Adrenal gland (tissue), 12 donors: ENCODE measurements around the gene SPTBN4. TPM values are rescaled to one million over a fixed set of nuclear protein-coding genes. Genes with fewer than 3 reads are reported as not detected.

Source experiments
- DNase-seq, 7 donors: peaks; one replicate each; pipeline ENCODE4 v3.0.0-alpha.2; 2019 to 2020
- H3K27ac ChIP-seq, 5 donors: fragments of 200-600 bp; sonication (generic) in 4 of 5; 1 replicate in 3 of 5; 2 replicates in 2 of 5; pipeline versions ENCODE4 v1.5.1 to v1.8.0; 2016 to 2020; ENCODE audit warnings: mild to moderate bottlenecking in 1 of 5
- H3K27me3 ChIP-seq: fragments of 200-600 bp; 2 replicates; pipeline ENCODE4 v1.8.0; 2021
- H3K36me3 ChIP-seq, 2 donors: fragments of 200-600 bp; replicated peaks in 1 of 2; 1 replicate in 1 of 2; 2 replicates in 1 of 2; pipeline versions ENCODE4 v1.5.1 to v1.8.0; 2018 to 2022
- H3K4me1 ChIP-seq, 2 donors: fragments of 200-600 bp; replicated peaks in 1 of 2; 1 replicate in 1 of 2; 2 replicates in 1 of 2; pipeline versions ENCODE4 v1.5.1 to v1.8.0; 2018 to 2021
- H3K4me3 ChIP-seq, 4 donors: fragments of 200-600 bp; sonication (generic) in 3 of 4; one replicate each; pipeline ENCODE4 v1.5.1; 2016 to 2018
- H3K9me3 ChIP-seq, 3 donors: fragments of 200-600 bp; sonication (generic) in 1 of 3; replicated peaks in 1 of 3; 1 replicate in 2 of 3; 2 replicates in 1 of 3; pipeline versions ENCODE4 v1.5.1 to v1.8.0; 2016 to 2021
- CTCF ChIP-seq, 6 experiments: fragments of 450-650 bp in 4 of 6; fragments of 200-600 bp in 2 of 6; sonication (generic) in 1 of 6; IDR thresholded peaks; 1 replicate in 5 of 6; 2 replicates in 1 of 6; pipeline versions ENCODE4 v1.5.1 to v1.8.0; 2016 to 2021; ENCODE audit warnings: antibody characterized with exemption in 6 of 6, mild to moderate bottlenecking in 2 of 6, moderate library complexity in 1 of 6
- POLR2A ChIP-seq, 2 donors: fragments of 450-650 bp; IDR thresholded peaks; one replicate each; pipeline ENCODE4 v1.6.1; 2017; ENCODE audit warnings: antibody characterized with exemption in 2 of 2, mild to moderate bottlenecking in 2 of 2, moderate library complexity in 1 of 2
- WGBS, 4 donors: extraction: QIAGEN DNeasy Blood & Tissue Kit in 2 of 4; methylation state at CpG; one replicate each; pipeline versions ENCODE4 v1.1.5 to v1.1.7; 2013 to 2017; 5-methylcytosine and 5-hydroxymethylcytosine counted together
- intact Hi-C, 2 donors: fragments of 100-400 bp; cut with DNase I; formaldehyde crosslinking; loops; one replicate each; pipeline versions ENCODE4 v1.14.1 to v1.15.0; 2022 to 2023
- polyA plus RNA-seq, 3 donors: library from polyadenylated mRNA; stranded (reverse); fragments of 200-250 nt in 2 of 3; fragments of 350-450 nt in 1 of 3; fragmentation: Illumina TruSeq in 1 of 3; extraction: RNeasy Lipid Tissue Mini Kit (QIAGEN cat#74804) in 1 of 3; gene quantifications; one replicate each; pipeline ENCODE4 v1.2.3, GENCODE V29; 2013 to 2014
- total RNA-seq, 9 donors: library from RNA; depleted of rRNA in 4 of 9; stranded (reverse); fragments of >200 nt in 4 of 9; fragments of 120-200 nt in 1 of 9; fragmentation: NEBNext Ultra II Directional in 1 of 9; extraction: Animal tissue kit (Norgen Biotek cat#: 25700) in 1 of 9; gene quantifications; one replicate each; pipeline versions ENCODE4 v1.1.0 to v1.2.4, GENCODE V29; 2013 to 2023
- donor health status: healthy with polysubstance abuse.
- donor health status: Bipolar disorder and iron deficiency.
- donor health status: DM: yes; HTN: yes; CAD: no.
- donor health status: DM: no; HTN: no; CAD: no.
- donor health status: DM: no; HTN: no; CAD: no.
- donor health status: DM: yes; HTN: yes; CAD: no.

SPTBN4 gene
- total and polyA plus RNA-seq, 12 donors = 0.91 to 46.7 (median 3.3) TPM

- no peaks in the 10 kb centered on the region for H3K27me3 ChIP-seq
- no peak for DNase-seq
- no peaks in the 10 kb centered on the region for H3K36me3 ChIP-seq
- no peak overlapping the region for H3K27ac ChIP-seq
- no peaks in the 10 kb centered on the region for H3K4me1 ChIP-seq
- no peak overlapping the region for H3K4me3 ChIP-seq
- H3K9me3 ChIP-seq = no peaks in the 10 kb centered on the region
- TF ChIP-seq POLR2A (IDR thresholded peaks at IDR 0.05) (no peak), CTCF (IDR thresholded peaks at IDR 0.05) (no peak)
- WGBS, 4 donors = 75 to 82% (median 81%) methylated on average over 8 to 9 of the region's 9 CpGs
- intact Hi-C loops = no loop called here
Measured at GRCh38 chr19:40506099-40506498, 39.3 kb downstream of the SPTBN4 start.

DNA sequence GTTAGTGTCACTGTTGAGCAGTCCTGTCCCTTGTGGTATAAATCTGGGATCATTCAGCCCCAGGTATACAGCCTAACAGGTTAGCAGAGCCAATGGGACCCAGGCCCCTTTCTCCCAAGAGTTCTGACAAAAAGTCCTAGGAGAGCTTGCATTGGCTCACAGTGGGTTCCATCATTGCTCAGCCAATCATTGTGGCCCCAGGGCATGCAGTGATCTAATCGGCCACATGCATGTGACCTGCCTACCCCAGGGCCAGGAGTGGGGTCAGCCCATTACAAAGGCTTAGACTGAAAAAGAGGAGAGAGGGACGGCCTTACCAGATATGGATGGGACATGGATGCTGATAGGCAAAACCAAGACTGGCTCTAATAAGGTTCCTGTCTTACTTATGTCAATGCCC is 41.1 kb downstream of the SPTBN4 start:
- WGBS, 4 donors = 51 to 74% (median 63%) methylated on average over 2 of the region's 2 CpGs
- peaks cover 0 to 7% of the 10 kb centered on the region in 2 donors for H3K4me1 ChIP-seq
- DNase-seq = no peak
- H3K36me3 ChIP-seq = no peaks in the 10 kb centered on the region
- no peak overlapping the region for H3K4me3 ChIP-seq
- H3K27me3 ChIP-seq = peaks cover 8% of the 10 kb centered on the region
- TF ChIP-seq POLR2A (IDR thresholded peaks at IDR 0.05) (no peak), CTCF (IDR thresholded peaks at IDR 0.05) (no peak)
- no peaks in the 10 kb centered on the region for H3K9me3 ChIP-seq
- intact Hi-C loops = no loop called here
- no peak overlapping the region for H3K27ac ChIP-seq

DNA sequence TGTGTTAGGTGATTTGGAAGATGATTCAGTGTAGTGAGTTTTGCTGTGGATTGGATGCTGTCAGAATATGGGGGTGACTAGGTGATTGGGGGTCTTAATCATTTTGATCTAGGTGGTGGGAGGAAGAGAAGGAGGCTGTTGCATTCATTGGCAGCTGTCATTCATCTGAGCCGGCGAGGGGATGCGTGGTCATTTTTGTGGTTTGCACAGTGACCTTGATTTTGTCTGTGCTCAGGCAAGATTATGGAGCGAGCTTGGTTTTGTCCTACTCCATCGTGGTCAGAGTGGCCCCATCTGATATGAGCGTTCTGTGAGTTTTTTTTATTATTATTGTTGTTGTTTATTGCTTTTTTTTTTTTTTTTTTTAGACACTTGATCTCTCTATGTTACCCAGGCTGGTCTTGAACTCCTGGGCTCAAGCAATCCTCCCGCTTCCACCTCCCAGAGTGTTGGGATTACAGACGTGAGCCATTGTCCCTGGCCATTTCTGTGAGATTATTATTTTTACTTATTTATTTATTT is 42.0 kb downstream of the SPTBN4 start:
- Histone ChIP-seq H3K27me3 (peaks cover 13% of the 10 kb centered on the region), H3K4me1 (peaks cover 0 to 7% of the 10 kb centered on the region in 2 donors), H3K27ac (no peak overlapping the region), H3K9me3 (no peaks in the 10 kb centered on the region), H3K36me3 (no peaks in the 10 kb centered on the region), H3K4me3 (no peak overlapping the region)
- DNase-seq = no peak
- intact Hi-C loops = no loop called here
- WGBS, 4 donors = 86 to 91% (median 88%) methylated on average over 8 of the region's 8 CpGs
- TF ChIP-seq POLR2A (IDR thresholded peaks at IDR 0.05) (no peak), CTCF (IDR thresholded peaks at IDR 0.05) (no peak)

DNA sequence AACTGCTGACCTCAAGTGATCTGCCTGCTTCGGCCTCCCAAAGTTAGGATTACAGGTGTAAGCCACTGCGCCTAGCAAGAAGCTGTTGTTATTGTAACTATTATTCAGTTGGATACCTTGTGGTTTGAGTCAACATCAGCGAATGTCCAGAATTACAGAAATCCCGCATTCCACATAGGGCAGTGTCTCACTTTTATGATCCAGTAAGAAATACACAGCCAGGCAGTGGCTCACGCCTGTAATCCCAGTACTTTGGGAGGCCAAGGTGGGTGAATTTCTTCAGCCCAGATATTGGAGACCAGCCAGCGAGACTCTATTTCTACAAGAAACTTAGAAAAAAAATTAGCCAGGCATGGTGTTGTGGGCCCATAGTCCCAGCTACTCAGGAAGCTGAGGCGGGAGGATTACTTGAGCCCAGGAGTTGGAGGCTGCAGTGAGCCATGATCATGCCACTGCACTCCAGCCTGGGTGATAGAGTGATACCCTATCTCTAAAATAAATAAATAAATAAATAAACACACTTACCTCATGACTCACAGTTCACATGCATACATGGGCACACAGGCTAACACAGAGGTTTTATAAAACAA is 43.8 kb downstream of the SPTBN4 start:
- no peak overlapping the region for H3K4me3 ChIP-seq
- no peak for DNase-seq
- TF ChIP-seq CTCF (IDR thresholded peaks at IDR 0.05) = no peak
- no peak for TF ChIP-seq POLR2A (IDR thresholded peaks at IDR 0.05)
- H3K4me1 ChIP-seq = peaks cover 0 to 7% of the 10 kb centered on the region in 2 donors
- H3K27ac ChIP-seq = no peak overlapping the region
- WGBS, 4 donors = 83 to 93% (median 86%) methylated on average over 4 to 7 of the region's 7 CpGs
- peaks cover 13% of the 10 kb centered on the region for H3K27me3 ChIP-seq
- H3K9me3 ChIP-seq = no peaks in the 10 kb centered on the region
- H3K36me3 ChIP-seq = no peaks in the 10 kb centered on the region
- intact Hi-C loops = no loop called here
